NCI-H2107 treated with DMSO at 0.1 percent for 48 hours (cell line): ENCODE results near the gene RFPL1.
"Not testable (repeated sequence)": the region's sequence is repeated elsewhere in the genome, so short reads cannot be mapped to it uniquely, and the experiment has no call there.

Experiments
- DNase-seq: peaks from one replicate; lab custom pipeline; 2025; ENCODE audit not compliant: unreplicated experiment; lab: John Stamatoyannopoulos, UW

The RFPL1 gene

GRCh38 chr22:29477723-29478318 lies 39.4 kb downstream of the RFPL1 start:
- peak; percentile 31 for DNase-seq

- DNase-seq: no peak
Observed at GRCh38 chr22:29478326-29479276, 40.2 kb downstream of the RFPL1 start.

GRCh38 chr22:29479417-29480261 lies 41.3 kb downstream of the RFPL1 start, which contains the start of gene NEFH:
TSS of gene NEFH (plus strand) at chr22:29480218. CDS start at chr22:29480263, 45 bp downstream.
- no peak for DNase-seq

GRCh38 chr22:29480262-29480511 lies 41.8 kb downstream of the RFPL1 start:
- no peak for DNase-seq

- no peak for DNase-seq
Observed at GRCh38 chr22:29480512-29481264, 42.3 kb downstream of the RFPL1 start.

GRCh38 chr22:29481265-29482000 lies 43.0 kb downstream of the RFPL1 start:
- DNase-seq: no peak

GRCh38 chr22:29482253-29482652 lies 43.9 kb downstream of the RFPL1 start:
- DNase-seq: no peak

- no peak for DNase-seq
Observed at GRCh38 chr22:29482726-29483125, 44.3 kb downstream of the RFPL1 start.

GRCh38 chr22:29483254-29483653 lies 44.9 kb downstream of the RFPL1 start:
- no peak for DNase-seq

GRCh38 chr22:29484642-29485041 lies 46.3 kb downstream of the RFPL1 start:
- no peak for DNase-seq

GRCh38 chr22:29485448-29485847 lies 47.1 kb downstream of the RFPL1 start:
- no peak for DNase-seq

GRCh38 chr22:29487426-29487986 lies 49.1 kb downstream of the RFPL1 start:
- DNase-seq: no peak

GRCh38 chr22:29489127-29489780 lies 50.9 kb downstream of the RFPL1 start:
- not testable (repeated sequence) for DNase-seq

- DNase-seq: no peak
Observed at GRCh38 chr22:29491012-29491411, 52.6 kb downstream of the RFPL1 start.
